Fibroblast of peridontal ligament (primary cell): Measurements from ENCODE around the gene COMMD2.
A peak's percentile ranks its signal among the peaks of the same experiment; 100 is the strongest.

Experiments
- DNase-seq: peaks from one replicate; pipeline ENCODE4 v3.0.0-alpha.2; 2010; ENCODE audit errors: extremely low read depth

Gene COMMD2

DNA sequence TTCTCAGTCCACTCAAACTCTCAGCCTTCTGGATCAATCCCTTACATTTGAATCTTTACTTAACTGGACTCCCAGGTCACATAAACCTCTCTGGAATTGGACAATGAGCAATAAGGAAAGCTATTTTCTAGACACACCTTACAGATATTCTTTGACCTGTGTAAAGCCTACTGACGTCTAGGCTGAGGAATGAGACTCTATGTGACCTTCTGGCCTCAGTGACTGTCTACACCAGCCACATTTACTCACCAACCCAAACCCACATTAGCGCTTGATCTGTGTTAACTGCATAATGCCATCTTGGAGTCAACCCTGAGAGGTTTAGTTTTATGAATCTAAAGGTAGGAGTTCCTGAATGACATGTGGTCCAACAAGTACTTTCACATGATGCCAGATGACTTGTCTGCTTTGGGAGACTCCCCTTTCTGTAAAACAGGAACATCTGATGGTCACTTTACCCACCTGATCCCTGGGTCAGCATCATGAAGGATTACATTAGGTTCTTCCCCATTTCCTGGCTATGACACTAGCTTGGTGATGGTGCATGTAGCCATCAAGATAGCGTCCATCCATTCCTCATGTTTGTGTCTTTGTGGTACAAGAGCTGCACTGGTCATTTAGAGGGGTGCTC, 11.4 kb upstream of the COMMD2 start:
- DNase-seq, result no peak

DNA sequence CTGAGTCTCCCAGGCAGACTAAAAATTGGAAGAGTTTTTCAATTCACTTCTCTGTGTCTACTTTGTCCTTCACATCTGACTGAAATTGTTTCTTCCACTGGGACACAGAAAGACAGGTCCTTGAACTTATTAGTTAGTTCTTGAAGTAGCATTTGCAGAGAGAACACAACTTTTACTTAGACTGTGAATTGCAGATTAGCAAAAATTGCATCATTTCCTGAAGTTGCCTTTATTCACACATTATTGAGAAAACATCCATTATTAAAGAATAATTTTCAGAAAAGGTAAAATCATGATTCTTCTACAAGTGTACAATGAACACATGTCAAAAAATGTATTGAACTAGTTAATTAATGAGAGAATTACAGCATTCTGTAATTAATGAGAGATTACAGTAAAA, 1.4 kb upstream of the COMMD2 start:
- no peak for DNase-seq

DNA sequence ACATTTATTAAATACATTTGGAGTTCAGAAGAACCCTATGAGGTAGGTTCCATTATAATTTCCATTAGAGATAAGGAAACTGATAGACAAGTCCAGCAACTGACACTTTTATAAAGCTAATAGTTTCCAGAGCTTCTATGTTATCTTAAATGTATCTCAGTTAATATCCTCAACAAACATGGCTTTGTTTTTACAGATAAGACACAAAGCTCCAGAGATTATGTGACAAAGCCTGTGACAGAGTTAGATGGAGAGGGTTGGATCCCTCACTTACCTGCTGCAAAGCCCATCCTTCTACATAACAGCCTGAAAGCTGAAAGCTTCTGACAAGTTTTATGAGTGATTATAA, 473 bp upstream of the COMMD2 start:
- no peak for DNase-seq

DNA sequence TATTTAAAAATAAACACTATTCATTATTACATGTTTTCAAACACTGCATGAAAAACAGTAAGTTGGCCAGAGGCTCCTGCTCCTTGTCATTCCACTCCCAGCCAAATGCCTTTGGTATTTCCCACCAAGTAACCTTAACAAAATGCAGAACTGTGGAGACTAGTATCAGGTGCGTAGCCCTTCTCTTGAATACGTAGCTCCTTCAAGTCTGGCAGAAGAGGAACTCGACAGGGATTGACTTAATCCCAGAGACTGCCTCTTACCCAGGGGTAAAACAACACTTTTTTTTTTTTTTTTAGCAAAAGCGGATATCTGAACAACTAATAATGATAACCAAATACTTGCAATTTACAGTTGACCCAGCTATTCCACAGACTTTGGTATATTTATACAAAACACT, 738 bp downstream of the COMMD2 start:
- DNase-seq, result no peak

DNA sequence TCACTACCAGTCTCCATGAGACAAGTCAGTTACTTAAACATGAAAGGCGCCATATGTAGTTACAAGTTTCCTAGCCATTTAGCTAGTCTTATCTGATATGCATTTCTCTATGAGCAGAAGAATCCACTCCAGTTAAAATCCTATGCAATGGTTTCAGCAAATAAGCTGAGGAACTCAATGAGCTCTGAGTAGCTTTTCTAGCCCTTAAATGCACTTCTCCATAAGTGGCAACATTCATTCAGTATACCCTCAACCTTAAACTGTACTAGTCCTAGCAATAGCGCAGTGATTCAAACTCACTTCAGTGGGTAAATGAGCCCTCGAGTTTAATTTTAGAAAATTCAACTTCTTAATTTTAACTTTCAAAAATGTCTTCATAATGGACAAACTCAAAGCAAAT, 7.7 kb downstream of the COMMD2 start:
- no peak for DNase-seq

DNA sequence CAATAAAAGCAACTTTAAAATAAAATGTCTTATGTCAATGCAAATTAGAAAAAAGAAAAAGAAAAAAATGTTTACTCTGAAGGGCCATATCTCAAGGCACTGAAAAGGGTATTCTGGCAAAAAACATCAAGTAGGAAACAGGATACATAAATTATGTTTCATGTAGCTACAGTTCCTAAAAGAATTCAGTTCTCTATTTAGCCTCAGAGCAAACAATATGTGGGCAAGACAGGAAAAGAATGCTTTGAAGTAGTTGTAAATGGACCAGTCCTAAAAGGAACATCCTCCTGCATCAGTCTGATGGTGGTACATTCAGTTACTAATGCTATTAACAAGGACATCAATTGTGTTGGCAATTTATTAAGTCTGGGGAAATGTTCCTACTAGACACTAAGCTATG, 8.1 kb downstream of the COMMD2 start:
- DNase-seq, result no peak

DNA sequence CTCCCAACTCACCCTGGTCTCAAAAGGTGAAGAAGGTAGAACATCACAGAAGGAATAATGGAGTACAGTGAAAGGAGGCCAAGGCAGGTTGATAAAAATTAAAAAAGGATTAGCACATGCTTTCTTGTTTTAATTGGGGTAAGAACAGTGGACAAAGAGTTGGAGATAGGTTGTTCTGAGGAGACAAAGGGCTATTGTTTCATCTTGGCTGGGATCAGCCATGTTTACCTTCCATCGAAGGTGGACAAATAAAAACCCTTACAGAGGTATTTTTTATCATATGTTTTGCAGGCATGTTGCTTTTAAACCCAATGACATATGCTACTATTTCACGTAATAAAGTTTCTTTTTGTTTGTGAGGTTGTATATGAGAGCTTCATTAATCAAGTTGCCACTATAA, 12.9 kb downstream of the COMMD2 start:
- DNase-seq, result no peak

DNA sequence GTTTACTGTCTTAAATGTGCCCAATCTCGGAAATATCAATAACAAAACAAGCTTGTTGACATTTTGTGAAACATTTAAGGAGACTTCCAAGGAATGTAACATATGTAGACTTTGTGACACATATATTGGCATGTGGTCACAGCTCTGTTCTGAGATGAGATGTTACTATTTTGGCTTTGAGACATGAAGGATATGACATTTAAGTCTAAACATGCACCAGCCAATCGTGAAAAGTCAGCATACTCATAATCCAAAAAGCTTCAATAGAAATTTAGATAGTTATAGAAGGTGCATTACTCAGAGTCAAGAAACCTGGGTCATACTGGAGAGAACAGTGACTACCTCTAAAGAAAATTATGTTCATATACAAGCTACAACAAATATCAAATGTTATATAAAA, 13.4 kb downstream of the COMMD2 start:
- no peak for DNase-seq

DNA sequence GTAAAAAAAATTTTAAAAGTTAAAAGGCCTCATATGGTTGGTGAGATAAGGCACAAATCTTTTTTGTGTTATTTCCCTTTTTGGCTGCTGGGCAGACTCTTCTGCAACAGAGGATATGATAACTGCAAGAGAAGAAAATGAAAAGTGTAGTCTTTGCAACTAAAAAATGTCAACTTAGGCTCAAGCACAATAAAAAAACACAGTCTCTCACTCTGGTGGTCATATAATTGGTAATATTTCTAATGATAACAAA, 15.4 kb downstream of the COMMD2 start:
- no peak for DNase-seq

DNA sequence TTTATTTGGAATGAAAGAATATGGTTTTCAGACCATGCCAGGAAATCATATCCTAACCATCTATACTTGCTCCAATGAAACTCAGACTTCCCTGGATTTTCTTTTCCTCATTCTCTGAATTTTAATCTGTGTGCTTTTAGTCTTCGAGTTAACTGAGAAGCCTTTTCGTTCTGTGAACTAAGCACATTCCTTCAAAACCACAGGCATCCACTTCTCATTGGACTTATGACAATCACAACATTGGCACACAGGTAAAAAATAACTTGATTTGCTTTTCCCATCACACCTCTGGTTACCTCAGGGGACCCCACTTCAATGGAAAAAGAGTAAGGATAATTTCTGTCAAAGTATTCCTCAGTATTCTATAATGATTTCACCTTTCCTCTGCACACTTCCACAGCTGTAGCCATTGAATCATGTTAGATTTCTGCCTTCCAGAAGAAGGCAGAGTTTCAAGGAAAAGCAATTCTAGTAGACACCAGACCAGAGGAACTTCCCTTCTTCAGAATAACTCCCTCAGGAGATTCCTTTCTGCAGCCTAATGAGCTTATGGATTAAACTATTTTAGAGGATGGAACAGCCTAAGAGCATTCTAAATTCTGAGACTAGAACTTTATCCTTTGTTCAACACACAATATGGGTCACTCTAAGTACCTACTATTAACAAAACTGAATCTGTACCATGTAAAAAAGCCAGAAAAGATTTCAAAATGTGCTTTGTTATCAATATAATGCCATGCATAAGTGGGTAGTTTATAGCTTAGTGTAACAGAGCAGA, 15.9 kb downstream of the COMMD2 start:
- DNase-seq, result peak; percentile 67

DNA sequence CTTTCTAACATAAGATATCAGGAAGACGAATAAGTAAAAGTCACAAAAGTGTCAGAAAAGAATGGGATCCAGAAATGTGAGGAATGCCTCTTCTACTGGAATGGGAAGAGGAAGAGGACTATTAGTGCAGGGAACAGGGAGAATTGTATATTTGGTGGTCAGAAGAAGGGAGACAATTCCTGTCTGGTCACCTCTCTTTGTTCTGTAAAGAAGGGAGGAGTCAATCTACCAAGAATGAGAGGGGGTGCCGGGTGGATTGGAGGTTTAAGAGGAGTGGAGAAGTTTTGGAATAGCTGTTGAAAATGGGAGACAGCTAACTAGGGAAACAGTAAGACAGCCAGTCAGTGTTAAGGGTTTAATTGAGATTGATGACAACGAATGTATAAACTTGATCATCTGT, 20.1 kb downstream of the COMMD2 start:
- no peak for DNase-seq

DNA sequence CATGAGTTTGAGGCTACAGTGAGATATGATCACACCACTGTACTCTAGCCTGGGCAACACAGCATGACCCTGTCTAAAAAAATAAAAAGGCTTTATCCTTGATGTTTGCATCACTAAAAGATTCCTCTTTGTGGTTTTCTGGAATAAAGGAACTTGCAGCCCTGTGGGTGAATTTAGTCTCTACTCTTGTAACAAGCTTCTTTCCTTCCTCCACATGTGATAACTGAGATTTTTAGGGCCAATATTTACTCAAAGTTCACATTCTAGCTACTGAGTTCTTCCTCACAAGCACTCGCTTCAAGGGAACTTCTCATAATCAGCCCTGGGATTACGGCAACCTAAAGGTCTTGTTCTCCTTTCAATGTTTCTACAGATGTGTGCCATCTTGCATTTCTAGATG, 24.6 kb downstream of the COMMD2 start:
- no peak for DNase-seq

DNA sequence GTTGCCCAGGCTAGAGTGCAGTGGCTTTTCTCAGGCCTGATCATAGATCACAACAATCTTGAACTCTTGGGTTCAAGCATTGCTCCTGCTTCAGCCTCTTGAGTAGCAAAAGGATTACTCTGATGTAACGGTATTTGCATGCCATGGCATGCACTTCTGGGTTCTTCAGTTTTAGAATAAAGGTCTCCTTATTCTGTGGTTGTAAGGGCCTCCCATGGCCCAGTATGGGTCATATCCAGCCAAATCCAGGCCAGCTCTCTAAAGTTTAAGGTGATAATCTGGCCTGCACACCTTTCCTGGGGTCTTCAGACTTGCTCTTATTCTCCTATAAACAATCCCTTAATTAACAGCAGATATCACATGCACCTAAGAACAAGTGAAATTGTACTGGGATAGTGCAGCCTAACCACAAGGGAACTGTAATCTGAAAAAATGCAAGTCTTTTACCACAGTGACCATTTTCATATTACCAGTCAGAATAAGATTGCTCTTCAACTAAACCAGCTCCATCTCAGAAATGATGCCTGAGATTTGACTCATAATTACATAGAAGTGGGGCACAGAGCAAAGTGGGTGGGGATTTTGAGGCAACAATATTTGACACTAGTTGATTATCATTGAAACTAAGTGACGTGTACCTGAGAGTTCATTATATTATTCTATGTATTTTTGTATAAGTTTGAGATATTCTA, 25.4 kb downstream of the COMMD2 start:
- peak; percentile 73 for DNase-seq

DNA sequence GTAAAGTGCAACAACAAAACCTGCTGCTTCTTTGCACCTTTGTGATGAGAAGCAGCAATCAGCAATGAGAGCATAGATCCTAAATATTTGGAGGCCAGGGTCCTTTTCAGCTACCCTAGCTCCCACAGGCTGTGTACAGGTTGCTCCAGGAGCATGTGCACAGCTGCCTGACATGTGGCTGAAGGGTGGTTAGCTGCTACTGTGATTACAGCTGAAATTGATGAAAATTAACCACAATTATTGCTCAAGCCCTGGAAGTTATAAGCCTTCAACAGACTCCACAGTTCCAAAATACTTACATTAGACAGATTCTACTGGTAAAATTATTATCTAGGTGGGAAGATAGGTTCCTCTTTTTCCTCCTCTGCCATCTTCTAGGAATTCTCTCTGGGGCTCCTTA, 28.5 kb downstream of the COMMD2 start:
- peak; percentile 41 for DNase-seq

DNA sequence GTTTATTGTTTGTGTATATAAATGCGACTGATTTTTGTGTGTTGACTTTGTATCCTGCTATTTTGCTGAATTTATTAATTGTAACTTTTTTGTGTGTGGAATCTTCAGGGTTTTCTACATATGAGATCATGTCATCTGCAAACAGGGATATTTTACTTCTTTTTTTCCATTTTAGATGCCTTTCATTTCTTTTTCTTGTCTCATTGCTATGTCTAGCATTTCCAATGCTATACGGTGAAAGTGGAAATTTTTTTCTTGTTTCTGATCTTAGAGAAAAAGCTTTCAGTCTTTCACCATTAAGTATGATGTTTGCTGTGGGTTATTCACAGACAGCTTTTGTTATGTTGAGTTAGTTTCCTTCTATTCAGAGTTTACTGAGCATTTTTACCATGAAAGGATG, 31.4 kb downstream of the COMMD2 start:
- DNase-seq, result no peak

DNA sequence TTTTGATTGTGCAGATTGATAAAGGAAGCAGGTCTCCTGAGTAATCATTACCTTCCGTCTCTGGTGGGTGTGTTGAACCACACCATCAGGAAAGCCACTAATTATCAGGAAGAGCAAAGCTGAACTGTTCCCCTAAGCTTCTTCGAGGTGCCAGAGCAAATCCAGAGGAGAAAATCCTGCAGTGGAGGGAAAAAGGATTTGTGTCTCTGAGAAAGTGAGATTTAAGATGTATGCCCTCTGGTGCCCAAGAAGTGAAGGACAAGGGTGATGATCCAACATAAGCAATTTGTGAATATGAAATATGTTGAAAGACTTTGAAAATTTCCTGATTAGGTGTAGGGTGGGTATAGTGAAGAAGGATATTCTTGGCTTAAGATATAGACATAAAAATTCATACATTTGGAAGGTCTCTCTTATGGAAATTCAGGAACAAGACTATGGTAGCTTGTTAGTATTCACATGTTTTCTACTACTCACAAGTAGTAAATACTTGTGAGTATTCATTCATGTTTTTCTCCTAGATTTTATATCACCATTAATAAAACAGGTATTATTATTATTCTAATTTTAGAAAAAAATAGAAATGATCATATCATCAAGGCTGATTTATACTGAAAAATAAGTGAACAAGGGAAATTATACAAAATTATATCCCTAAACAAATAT, 34.8 kb downstream of the COMMD2 start:
- peak; percentile 92 for DNase-seq

DNA sequence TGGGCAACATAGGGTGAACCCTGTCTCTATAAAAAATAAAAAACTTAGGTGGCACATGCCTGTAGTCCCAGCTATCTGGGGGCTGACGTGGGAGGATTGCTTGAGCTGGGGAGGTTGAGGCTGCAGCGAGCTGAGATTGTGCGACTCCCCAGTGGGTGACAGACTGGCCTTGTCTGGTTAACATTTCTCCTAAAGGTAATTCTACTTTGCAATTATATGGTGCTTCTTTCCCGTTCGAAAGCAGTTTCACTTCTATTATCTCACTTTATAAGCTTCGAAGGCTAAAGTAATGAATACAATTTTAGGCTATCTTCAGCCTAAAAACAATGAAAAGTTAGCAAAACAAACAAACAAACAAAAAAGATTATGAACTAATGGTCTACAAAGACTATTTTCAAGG, 35.3 kb downstream of the COMMD2 start:
- DNase-seq, result no peak

DNA sequence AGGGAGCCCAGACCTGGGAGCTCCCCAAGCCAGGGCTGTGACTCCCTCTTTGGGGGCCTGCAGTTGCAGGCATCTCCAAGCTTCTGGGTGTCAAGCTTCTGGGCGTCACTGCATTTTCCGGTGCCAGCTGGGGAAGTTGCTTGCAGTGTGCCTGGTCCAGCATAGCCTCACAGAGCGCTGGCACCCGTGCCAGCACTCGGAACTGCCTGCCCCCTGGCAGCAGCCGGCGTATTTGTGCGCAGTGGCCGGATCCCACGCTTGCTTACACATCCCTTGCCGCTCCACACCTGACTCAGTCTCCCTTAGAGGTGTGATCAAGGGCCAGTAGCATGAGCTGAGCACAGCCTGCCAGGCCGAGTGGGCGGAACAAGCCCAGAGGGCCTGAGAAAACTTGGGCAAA, 37.0 kb downstream of the COMMD2 start:
- no peak for DNase-seq

DNA sequence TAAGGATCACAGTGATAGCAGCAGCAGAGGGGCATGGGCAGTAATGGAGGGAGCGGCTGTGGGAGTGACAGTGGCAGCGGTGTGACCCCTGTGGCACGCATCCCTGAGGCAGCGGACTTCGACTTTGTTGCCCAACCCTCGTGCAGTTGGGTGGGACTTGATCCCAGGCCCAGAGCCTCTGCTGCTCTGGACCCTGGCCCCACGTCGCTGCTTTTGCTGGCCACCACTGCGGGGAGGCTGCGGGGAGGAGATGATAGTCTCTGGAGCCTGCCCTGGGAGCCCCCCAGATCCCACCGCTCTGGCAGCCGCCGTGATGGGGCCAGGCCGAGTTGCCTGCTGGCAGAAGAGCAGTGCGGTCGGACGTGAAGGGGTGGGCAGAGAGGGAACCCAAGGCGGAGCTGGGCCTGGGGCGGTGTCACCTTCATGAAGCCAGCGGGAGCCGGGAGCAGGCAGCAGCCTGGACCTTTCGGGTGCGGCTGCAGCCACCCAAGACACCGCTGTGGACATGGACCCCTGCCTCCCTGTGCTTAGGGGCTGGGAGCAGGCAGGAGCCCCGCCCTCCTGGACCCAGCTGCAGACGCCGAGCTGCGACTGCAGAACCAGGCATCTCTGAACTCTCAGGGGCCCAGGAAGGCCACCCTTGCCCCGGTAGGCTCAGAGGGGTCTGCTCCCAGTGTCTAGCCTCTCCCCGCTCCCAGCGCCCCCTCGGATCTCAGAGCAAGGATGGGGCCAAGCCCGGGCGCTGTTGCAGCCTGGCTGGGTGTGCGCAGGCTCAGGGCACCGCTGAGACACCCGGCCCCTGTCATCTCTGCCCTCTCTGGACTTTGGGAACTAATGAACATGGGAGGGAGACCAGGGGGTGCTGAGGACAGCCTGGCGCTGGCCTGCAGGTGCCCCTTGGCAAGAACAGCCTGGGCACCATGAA, 38.3 kb downstream of the COMMD2 start:
- no peak for DNase-seq

DNA sequence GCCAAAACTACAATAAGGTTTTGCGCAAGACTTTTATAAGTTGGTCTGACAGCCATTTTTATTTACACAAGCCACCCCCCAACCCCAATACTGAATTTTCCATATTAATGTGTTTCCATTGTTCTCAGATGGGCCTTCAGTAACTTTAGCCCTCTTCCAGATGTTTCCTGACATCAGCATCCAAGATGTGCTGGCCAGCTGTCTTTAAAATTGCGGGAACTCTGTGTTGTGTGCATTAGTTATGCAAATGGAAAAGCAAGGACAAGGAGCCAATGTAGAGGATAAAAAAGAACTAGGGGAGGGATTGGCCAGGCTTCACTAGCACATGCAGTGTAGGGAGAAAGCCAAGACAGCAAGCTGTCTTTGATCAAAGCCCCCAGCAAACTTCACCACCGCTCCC, 45.4 kb downstream of the COMMD2 start:
- peak; percentile 63 for DNase-seq

DNA sequence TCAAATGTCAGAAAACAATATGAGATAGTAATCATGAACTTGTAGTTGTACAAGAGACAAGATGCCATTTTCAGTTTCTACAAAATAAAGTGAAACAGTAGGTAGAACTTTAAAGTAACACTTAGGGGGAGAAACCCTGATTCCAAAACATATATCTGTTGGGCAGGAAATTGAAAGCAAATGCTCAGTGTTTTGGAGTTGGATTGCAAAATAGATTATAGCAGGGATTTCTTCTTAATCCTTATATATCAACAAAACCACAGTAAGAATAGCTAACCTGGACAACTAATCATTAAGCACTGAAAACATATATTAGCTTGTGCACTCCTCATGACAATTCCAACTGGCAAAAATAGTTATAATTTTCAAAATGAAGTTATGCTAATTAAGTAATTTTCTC, 46.9 kb downstream of the COMMD2 start:
- peak; percentile 42 for DNase-seq

DNA sequence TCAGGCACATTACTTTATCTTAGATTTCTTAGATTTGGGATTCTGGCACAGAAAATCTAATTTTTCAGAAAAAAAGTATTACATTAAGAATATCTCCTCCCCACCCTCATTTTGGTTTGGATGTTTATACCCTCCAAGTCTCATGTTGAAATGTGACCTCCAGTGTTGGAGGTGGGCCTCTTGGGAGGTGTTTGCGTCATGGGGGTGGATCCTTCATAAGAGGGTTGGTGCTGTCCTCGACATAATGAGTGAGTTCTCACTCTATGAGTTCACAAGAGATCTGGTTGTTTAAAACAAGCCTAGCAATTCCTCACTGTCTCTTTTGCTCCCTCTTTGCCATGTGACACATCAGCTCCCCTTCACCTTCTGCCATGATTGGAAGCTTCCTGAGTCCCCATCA, 48.8 kb downstream of the COMMD2 start:
- DNase-seq, result peak; percentile 81
